GM21367 (cell line): ENCODE data around the gene PIGU.
"Not testable (repeated sequence)": the region's sequence is repeated elsewhere in the genome, so short reads cannot be mapped to it uniquely, and the experiment has no call there.

Experiments
- ATAC-seq: cut with Tn5 transposase; IDR thresholded peaks from one replicate; pipeline ENCODE4 v1.9.1; 2021; ENCODE audit not compliant: unreplicated experiment

The PIGU gene

GRCh38 chr20:34706912-34707784 is 30.3 kb upstream of the PIGU start:
- ATAC-seq: no peak

GRCh38 chr20:34706302-34706875 is 29.5 kb upstream of the PIGU start:
- ATAC-seq: no peak

GRCh38 chr20:34705397-34706301 is 28.8 kb upstream of the PIGU start:
- ATAC-seq: no peak

GRCh38 chr20:34705008-34705396 is 28.1 kb upstream of the PIGU start:
- no peak for ATAC-seq

- no peak for ATAC-seq
Measured at GRCh38 chr20:34704177-34705007, 27.5 kb upstream of the PIGU start, which contains the start of gene TP53INP2. Gene TP53INP2 (plus strand): TSS chr20:34704344. CDS start chr20:34708740, 4,396 bp downstream.

- ATAC-seq: no peak
Measured at GRCh38 chr20:34703424-34704176, 26.7 kb upstream of the PIGU start.

- ATAC-seq: no peak
Measured at GRCh38 chr20:34703061-34703423, 26.1 kb upstream of the PIGU start.

GRCh38 chr20:34701405-34702085 is 24.7 kb upstream of the PIGU start:
- ATAC-seq: no peak

GRCh38 chr20:34693414-34693813 is 16.5 kb upstream of the PIGU start:
- ATAC-seq: no peak

GRCh38 chr20:34691838-34692237 is 14.9 kb upstream of the PIGU start:
- ATAC-seq: no peak

- ATAC-seq: no peak
Measured at GRCh38 chr20:34689486-34689885, 12.6 kb upstream of the PIGU start.

- no peak for ATAC-seq
Measured at GRCh38 chr20:34683667-34684066, 6.8 kb upstream of the PIGU start.

GRCh38 chr20:34680586-34681175 is 3.8 kb upstream of the PIGU start:
- no peak for ATAC-seq

- ATAC-seq: no peak
Measured at GRCh38 chr20:34675993-34676641, 775 bp downstream of the PIGU start.

- no peak for ATAC-seq
Measured at GRCh38 chr20:34675561-34675960, 1.3 kb downstream of the PIGU start.

- no peak for ATAC-seq
Measured at GRCh38 chr20:34673412-34673811, 3.5 kb downstream of the PIGU start.

- no peak for ATAC-seq
Measured at GRCh38 chr20:34669094-34669493, 7.8 kb downstream of the PIGU start.

- not testable (repeated sequence) for ATAC-seq
Measured at GRCh38 chr20:34664751-34665150, 12.1 kb downstream of the PIGU start.
